ENCODE results near the gene ELAVL2.

- TF ChIP-seq CTCF (IDR thresholded peaks at IDR 0.05) (no peak), POLR2A (IDR thresholded peaks at IDR 0.05) (no peak)
Measured at GRCh38 chr9:23700359-23700758, 125.7 kb downstream of the ELAVL2 start.
